Neuronal stem cell (in vitro differentiated cells): Measurements from ENCODE around the gene SOBP.

ENCODE experiments used
- DNase-seq: peaks from one replicate; pipeline ENCODE4 v3.0.0-alpha.2; 2013; ENCODE audit warnings: low spot score
- H2AFZ ChIP-seq: one replicate; pipeline ENCODE4 v1.6.1; 2013; ENCODE audit warnings: mild to moderate bottlenecking, low read length, inconsistent platforms
- H2AK5ac ChIP-seq: 2 replicates; pipeline ENCODE4 v1.6.1; 2013; ENCODE audit warnings: low read depth, mild to moderate bottlenecking, inconsistent platforms, low read length, moderate library complexity, mixed read lengths
- H2BK120ac ChIP-seq: 2 replicates; pipeline ENCODE4 v1.6.1; 2013; ENCODE audit warnings: low read depth, mild to moderate bottlenecking, inconsistent platforms, low read length, moderate library complexity, mixed read lengths
- H2BK12ac ChIP-seq: one replicate; pipeline ENCODE4 v1.6.1; 2013; ENCODE audit warnings: low read length, inconsistent platforms
- H2BK15ac ChIP-seq: 2 replicates; pipeline ENCODE4 v1.6.1; 2013; ENCODE audit warnings: mild to moderate bottlenecking, low read length, inconsistent platforms, mixed read lengths
- H2BK5ac ChIP-seq: one replicate; pipeline ENCODE4 v1.6.1; 2013; ENCODE audit warnings: inconsistent platforms, mild to moderate bottlenecking, low read length, moderate library complexity
- H3K14ac ChIP-seq: one replicate; pipeline ENCODE4 v1.6.1; 2013; ENCODE audit warnings: low read length, inconsistent platforms
- H3K18ac ChIP-seq: 2 replicates; pipeline ENCODE4 v1.6.1; 2013; ENCODE audit warnings: low read length, inconsistent platforms
- H3K23ac ChIP-seq: 2 replicates; pipeline ENCODE4 v1.6.1; 2013; ENCODE audit warnings: low read depth, mild to moderate bottlenecking, mixed read lengths, low read length, inconsistent platforms; ENCODE audit not compliant: poor library complexity
- H3K27ac ChIP-seq: replicated peaks from 3 replicates; pipeline ENCODE4 v1.5.1; 2013; ENCODE audit warnings: low read length, inconsistent platforms
- H3K27me3 ChIP-seq, 3 experiments: 2 replicates each; pipeline ENCODE4 v1.6.1; 2013; ENCODE audit warnings: low read length in 3 of 3, mild to moderate bottlenecking in 2 of 3, inconsistent platforms in 1 of 3, low read depth in 1 of 3, mixed read lengths in 1 of 3, moderate library complexity in 1 of 3; ENCODE audit not compliant: control insufficient read depth in 3 of 3, insufficient read depth in 3 of 3
- H3K36me3 ChIP-seq, 2 donors: replicated peaks in 1 of 2; 2 replicates each; pipeline ENCODE4 v1.6.1; 2013; ENCODE audit warnings: low read length in 2 of 2; ENCODE audit not compliant: control insufficient read depth in 2 of 2, insufficient read depth in 2 of 2
- H3K4ac ChIP-seq: 2 replicates; pipeline ENCODE4 v1.6.1; 2013; ENCODE audit warnings: inconsistent platforms, mild to moderate bottlenecking, low read length, moderate library complexity
- H3K4me1 ChIP-seq, 2 donors: 1 replicate in 1 of 2; 2 replicates in 1 of 2; pipeline ENCODE4 v1.6.1; 2013; ENCODE audit warnings: low read length in 2 of 2, low read depth in 1 of 2; ENCODE audit not compliant: control insufficient read depth in 2 of 2, insufficient read depth in 1 of 2
- H3K4me2 ChIP-seq: one replicate; pipeline ENCODE4 v1.6.1; 2013; ENCODE audit warnings: mild to moderate bottlenecking, low read length, inconsistent platforms; ENCODE audit not compliant: insufficient read depth, poor library complexity, severe bottlenecking
- H3K4me3 ChIP-seq, 2 donors: 2 replicates each; pipeline ENCODE4 v1.5.1; 2013; ENCODE audit warnings: low read length in 2 of 2, mild to moderate bottlenecking in 2 of 2, inconsistent platforms in 1 of 2, moderate library complexity in 1 of 2
- H3K79me1 ChIP-seq: one replicate; pipeline ENCODE4 v1.6.1; 2013; ENCODE audit warnings: low read depth, mild to moderate bottlenecking, inconsistent platforms, low read length, moderate library complexity
- H3K9ac ChIP-seq: one replicate; pipeline ENCODE4 v1.6.1; 2013; ENCODE audit warnings: mild to moderate bottlenecking, low read depth, low read length, inconsistent platforms; ENCODE audit not compliant: poor library complexity
- H3K9me3 ChIP-seq, 2 donors: replicated peaks in 1 of 2; 2 replicates each; pipeline versions ENCODE3 to v1.6.1; 2013; ENCODE audit warnings: low read length in 2 of 2, mild to moderate bottlenecking in 2 of 2, inconsistent platforms in 1 of 2, low read depth in 1 of 2, mixed read lengths in 1 of 2, moderate library complexity in 1 of 2; ENCODE audit not compliant: control insufficient read depth in 2 of 2, insufficient read depth in 1 of 2
- H4K8ac ChIP-seq: one replicate; pipeline ENCODE4 v1.6.1; 2013; ENCODE audit warnings: low read depth, mild to moderate bottlenecking, inconsistent platforms, low read length, moderate library complexity
- H4K91ac ChIP-seq: one replicate; pipeline ENCODE4 v1.6.1; 2013; ENCODE audit warnings: low read length, low read depth, mild to moderate bottlenecking, inconsistent platforms; ENCODE audit not compliant: poor library complexity
- WGBS, 2 donors: extraction: QIAGEN DNeasy Blood & Tissue Kit; methylation state at CpG; one replicate each; pipeline ENCODE4 v1.1.7; 2013; ENCODE audit warnings: missing lambda C conversion rate in 2 of 2, mixed read lengths in 1 of 2; ENCODE audit not compliant: insufficient read length in 2 of 2, insufficient replicate concordance in 1 of 2; ENCODE audit errors: extremely low coverage in 2 of 2; 5-methylcytosine and 5-hydroxymethylcytosine counted together

Gene SOBP

GRCh38 chr6:107690643-107691061 is 200.7 kb downstream of the SOBP start:
- H2AFZ ChIP-seq: peak overlapping the region; percentile 96
- H3K9me3 ChIP-seq: peaks cover 0 to 7% of the 10 kb centered on the region in 2 donors
- no peak overlapping the region for H3K4me2 ChIP-seq
- H2BK5ac ChIP-seq: no peak overlapping the region
- no peak overlapping the region for H3K18ac ChIP-seq
- H2BK12ac ChIP-seq: no peak overlapping the region
- H4K8ac ChIP-seq: no peak overlapping the region
- no peak overlapping the region for H3K27ac ChIP-seq
- no peak overlapping the region for H2AK5ac ChIP-seq
- H3K23ac ChIP-seq: no peak overlapping the region
- H3K27me3 ChIP-seq: peaks cover 0 to 2% (median 0%) of the 10 kb centered on the region in 3 experiments
- no peak overlapping the region for H4K91ac ChIP-seq
- no peaks in the 10 kb centered on the region for H3K79me1 ChIP-seq
- no peak overlapping the region for H3K14ac ChIP-seq
- DNase-seq: no peak
- no peak overlapping the region for H3K4me3 ChIP-seq
- H3K4ac ChIP-seq: no peak overlapping the region
- H2BK15ac ChIP-seq: no peak overlapping the region
- WGBS, 2 donors: no CpG with 5 or more reads among the region's 6 CpGs
- H2BK120ac ChIP-seq: no peak overlapping the region
- H3K36me3 ChIP-seq: no peaks in the 10 kb centered on the region
- H3K4me1 ChIP-seq: peaks cover 10 to 20% of the 10 kb centered on the region in 2 donors
- no peak overlapping the region for H3K9ac ChIP-seq

GRCh38 chr6:107691062-107691751 is 201.3 kb downstream of the SOBP start:
- Histone ChIP-seq H2BK5ac (no peak overlapping the region), H2BK120ac (no peak overlapping the region), H3K9ac (no peak overlapping the region), H2BK12ac (no peak overlapping the region), H3K23ac (no peak overlapping the region), H3K4me3 (no peak overlapping the region), H2BK15ac (no peak overlapping the region), H3K36me3 (no peaks in the 10 kb centered on the region), H2AK5ac (no peak overlapping the region), H2AFZ (peak overlapping the region; percentile 96), H4K8ac (peak overlapping the region; percentile 49), H3K9me3 (peaks cover 0 to 7% of the 10 kb centered on the region in 2 donors), H4K91ac (no peak overlapping the region), H3K27me3 (peaks cover 0 to 2% (median 0%) of the 10 kb centered on the region in 3 experiments), H3K4ac (no peak overlapping the region), H3K14ac (no peak overlapping the region), H3K4me1 (peaks cover 10 to 20% of the 10 kb centered on the region in 2 donors), H3K4me2 (no peak overlapping the region), H3K18ac (peak overlapping the region; percentile 88), H3K27ac (no peak overlapping the region), H3K79me1 (no peaks in the 10 kb centered on the region)
- DNase-seq: no peak
- no CpG with 5 or more reads among the region's 12 CpGs for WGBS, 2 donors

- Histone ChIP-seq H3K79me1 (no peaks in the 10 kb centered on the region), H3K4me2 (no peak overlapping the region), H3K4ac (no peak overlapping the region), H2AFZ (no peak overlapping the region), H3K9me3 (peaks cover 0 to 7% of the 10 kb centered on the region in 2 donors), H2BK120ac (no peak overlapping the region), H3K27ac (no peak overlapping the region), H2AK5ac (no peak overlapping the region), H2BK5ac (no peak overlapping the region), H3K9ac (no peak overlapping the region), H3K36me3 (no peaks in the 10 kb centered on the region), H3K4me3 (no peak overlapping the region), H3K14ac (no peak overlapping the region), H4K91ac (no peak overlapping the region), H2BK12ac (no peak overlapping the region), H3K4me1 (peaks cover 10 to 20% of the 10 kb centered on the region in 2 donors), H4K8ac (no peak overlapping the region), H3K27me3 (no peaks in the 10 kb centered on the region), H3K18ac (no peak overlapping the region), H3K23ac (no peak overlapping the region), H2BK15ac (no peak overlapping the region)
- DNase-seq: no peak
- WGBS, 2 donors: no CpG with 5 or more reads among the region's 3 CpGs
These were observed 202.4 kb downstream of the SOBP start for GRCh38 chr6:107692351-107692750.

GRCh38 chr6:107695061-107695720 is 205.3 kb downstream of the SOBP start:
- Histone ChIP-seq H3K4me1 (peaks cover 10 to 24% of the 10 kb centered on the region in 2 donors), H3K27ac (no peak overlapping the region), H3K27me3 (no peaks in the 10 kb centered on the region), H3K18ac (no peak overlapping the region), H4K91ac (no peak overlapping the region), H2AK5ac (no peak overlapping the region), H2BK12ac (no peak overlapping the region), H3K4ac (no peak overlapping the region), H3K4me3 (no peak overlapping the region), H3K79me1 (no peaks in the 10 kb centered on the region), H3K9ac (no peak overlapping the region), H2BK120ac (no peak overlapping the region), H3K4me2 (no peak overlapping the region), H2AFZ (no peak overlapping the region), H2BK5ac (no peak overlapping the region), H3K14ac (no peak overlapping the region), H3K23ac (no peak overlapping the region), H3K36me3 (no peaks in the 10 kb centered on the region), H2BK15ac (no peak overlapping the region), H4K8ac (no peak overlapping the region), H3K9me3 (peaks cover 0 to 5% of the 10 kb centered on the region in 2 donors)
- WGBS, 2 donors: no CpG with 5 or more reads among the region's 2 CpGs
- no peak for DNase-seq
